GM10847 (cell line): Measurements from ENCODE around the gene TAPBPL.

Source experiments
- POLR2A ChIP-seq: IDR thresholded peaks from 2 replicates; pipeline ENCODE4 v1.6.1; 2011; ENCODE audit not compliant: insufficient read length; ENCODE audit errors: extremely low read depth

TAPBPL gene, protein sequence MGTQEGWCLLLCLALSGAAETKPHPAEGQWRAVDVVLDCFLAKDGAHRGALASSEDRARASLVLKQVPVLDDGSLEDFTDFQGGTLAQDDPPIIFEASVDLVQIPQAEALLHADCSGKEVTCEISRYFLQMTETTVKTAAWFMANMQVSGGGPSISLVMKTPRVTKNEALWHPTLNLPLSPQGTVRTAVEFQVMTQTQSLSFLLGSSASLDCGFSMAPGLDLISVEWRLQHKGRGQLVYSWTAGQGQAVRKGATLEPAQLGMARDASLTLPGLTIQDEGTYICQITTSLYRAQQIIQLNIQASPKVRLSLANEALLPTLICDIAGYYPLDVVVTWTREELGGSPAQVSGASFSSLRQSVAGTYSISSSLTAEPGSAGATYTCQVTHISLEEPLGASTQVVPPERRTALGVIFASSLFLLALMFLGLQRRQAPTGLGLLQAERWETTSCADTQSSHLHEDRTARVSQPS

GRCh38 chr12:6451348-6452244, at the start of gene TAPBPL:
Gene TAPBPL, plus strand, starts transcription at chr12:6452042. Its CDS starts 207 bp downstream, at chr12:6452249.
- peak; percentile 52 for TF ChIP-seq POLR2A

DNA sequence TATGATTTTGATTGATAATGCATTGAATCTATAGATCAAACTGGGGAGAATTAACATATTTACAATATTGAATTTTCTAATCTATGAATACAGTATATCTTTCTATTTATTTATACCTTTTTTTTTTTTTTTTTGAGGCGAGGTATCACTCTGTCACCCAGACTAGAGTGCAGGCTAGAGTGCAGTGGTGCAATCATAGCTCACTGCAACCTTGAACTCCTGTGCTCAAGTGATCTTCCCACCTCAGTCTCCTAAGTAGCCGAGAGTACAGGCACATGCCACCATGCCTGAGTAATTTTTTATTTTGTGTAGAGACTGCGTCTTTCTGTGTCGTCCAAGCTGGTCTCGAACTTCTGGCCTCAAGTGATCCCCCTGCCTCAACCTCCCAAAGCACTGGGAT, 47.5 kb upstream of the TAPBPL start:
- no peak for TF ChIP-seq POLR2A

- no peak for TF ChIP-seq POLR2A
Observed at GRCh38 chr12:6405963-6406362, 45.9 kb upstream of the TAPBPL start.

- TF ChIP-seq POLR2A: no peak
Observed at GRCh38 chr12:6407236-6407954, 44.4 kb upstream of the TAPBPL start.

DNA sequence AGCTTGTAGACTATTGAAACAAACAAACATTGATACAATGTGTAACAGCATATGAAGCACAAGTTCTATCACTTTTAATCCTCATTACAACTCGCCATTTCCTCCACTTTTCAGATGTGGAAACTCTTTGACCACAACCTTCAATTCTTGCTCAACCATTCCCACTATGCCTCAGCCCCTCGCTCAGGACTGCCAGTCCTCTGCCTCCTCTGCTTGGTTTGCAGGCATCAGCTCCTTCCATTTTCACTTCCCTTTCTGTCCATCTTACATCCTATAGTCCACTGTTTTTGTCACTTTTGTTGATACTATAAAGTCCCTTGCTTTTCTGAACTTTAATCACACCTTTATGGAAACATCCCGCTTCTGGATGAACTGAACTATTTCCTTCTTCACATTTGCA, 35.2 kb upstream of the TAPBPL start:
- TF ChIP-seq POLR2A: no peak

DNA sequence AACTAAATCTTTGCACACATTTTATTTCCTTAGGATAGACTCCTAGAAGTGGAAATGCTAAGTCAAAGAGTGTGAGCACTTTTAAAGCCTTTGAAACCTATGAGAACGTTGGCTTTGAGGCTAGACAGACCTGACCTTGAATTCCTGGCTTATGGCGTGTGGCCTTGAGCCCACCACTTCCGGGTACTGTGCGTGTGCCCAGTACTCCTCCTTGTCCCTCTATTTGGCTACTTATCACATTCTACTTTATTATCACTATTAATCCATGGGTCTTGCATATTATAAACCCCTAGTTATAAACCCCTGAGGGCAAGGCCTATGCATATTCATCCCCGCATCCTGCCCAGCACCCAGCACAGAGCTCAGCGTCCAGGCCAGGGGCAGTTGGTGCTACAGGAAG, 33.0 kb upstream of the TAPBPL start:
- no peak for TF ChIP-seq POLR2A

DNA sequence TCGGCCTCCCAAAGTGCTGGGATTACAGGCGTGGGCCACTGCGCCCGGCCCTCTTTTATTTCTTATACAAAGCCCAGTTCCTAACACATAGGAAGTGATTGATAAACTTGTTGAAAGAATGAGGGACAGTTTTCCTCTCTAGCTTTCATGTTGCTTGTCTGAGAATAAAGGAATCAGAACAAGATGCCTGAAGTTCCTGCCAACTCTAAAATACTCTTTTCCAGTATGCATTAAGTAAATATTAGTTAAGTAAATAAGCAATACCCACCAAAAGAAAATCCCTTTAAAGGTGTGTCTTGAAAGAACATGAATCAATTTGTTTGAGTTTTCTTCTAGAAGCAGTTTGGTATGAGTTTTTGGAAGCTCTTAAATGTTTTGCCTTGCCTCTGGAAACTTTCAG, 31.5 kb upstream of the TAPBPL start:
- no peak for TF ChIP-seq POLR2A

DNA sequence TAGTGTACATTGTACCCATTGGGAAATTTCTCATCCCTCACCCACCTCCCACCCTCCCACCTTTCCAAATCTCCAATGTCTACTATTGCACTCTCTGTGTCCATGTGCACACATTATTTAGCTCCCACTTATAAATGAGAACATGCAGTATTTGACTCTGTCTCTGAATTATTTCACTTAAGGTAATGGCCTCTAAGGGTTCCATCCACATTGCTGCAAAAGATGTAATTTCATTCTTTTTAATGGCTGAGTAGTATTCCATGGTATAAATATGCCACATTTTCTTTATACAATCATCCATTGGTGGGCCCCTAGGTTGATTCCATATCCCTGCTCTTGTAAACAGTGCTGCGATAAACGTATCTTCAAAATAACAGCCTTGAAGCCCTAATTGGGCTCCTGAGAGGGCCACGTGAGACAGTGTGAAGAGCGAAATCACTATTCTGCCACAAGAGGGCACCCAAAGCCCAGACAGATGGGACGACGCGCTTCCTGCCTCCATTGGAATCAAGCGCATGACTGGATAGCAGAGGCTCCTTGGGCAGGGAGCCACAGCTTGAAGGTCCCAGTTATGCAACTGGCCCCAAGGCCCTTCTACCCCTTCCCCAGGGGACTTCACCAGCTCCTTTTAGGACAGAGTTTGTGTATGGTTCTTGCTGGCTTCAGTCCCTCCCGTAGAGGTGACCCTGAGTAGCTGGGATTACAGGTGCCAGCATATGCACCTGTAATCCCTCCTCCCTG, 28.4 kb upstream of the TAPBPL start:
- TF ChIP-seq POLR2A: no peak

- no peak for TF ChIP-seq POLR2A
Observed at GRCh38 chr12:6424008-6424347, 27.9 kb upstream of the TAPBPL start.

DNA sequence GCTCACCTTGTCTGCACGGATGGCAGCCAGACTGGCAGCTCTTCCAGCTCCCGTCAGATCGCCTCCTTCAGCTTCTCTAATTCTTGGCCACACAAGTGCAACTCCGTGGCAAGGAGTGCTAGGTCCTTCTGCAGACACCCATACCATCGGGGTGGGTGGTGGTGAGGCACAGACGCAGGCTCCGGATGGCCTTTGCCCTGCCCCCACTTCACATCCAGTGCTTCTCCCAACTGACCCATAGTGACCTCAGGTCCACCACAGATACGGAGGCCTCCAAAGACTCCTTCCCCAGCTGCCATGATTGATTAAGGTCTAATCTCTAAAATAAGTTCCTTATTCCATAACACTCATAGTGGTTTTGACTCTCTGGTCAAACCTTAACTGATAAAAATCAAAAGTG, 27.0 kb upstream of the TAPBPL start:
- TF ChIP-seq POLR2A: no peak

DNA sequence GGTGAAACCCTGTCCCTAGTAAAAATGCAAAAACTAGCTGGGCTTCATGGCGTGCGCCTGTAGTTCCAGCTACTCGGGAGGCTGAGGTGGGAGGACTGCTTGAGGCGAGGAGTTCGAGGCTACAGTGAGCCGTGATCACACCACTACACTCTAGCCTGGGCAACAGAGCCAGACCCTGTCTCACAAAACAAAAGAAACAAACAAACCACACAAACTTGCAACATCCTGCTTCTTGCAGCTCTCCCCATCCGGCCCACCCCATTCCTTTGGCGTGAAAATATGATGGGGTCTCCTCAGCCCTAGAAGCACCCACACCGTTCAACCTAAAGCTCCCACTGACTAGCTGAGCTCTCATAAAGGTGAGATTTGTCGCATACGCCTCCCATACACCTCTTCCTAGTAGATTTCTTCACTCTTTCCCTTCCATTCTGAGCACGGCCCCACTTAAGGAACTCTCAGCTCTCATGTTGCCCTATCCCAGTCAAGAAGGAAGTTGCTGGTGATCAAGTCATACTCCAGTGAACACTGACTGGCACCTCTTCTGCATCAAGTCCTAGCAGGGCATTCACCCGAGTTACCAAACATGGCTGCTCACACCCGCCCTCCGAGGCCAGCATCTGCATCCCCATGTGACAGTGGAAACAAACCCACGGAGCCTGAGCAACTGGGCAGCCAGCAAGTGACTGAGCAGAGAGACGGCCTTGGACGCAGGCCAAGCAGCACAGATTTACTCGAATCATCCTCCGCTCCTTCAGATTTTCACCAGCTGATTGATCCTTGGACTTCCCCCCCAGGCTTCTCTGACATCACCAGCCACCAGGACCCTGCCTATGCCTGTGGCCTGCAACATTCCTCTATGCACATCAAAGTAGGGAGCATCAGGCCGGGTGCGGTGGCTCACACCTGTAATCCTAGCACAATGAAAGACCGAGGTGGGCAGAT, 26.0 kb upstream of the TAPBPL start:
- TF ChIP-seq POLR2A: no peak

DNA sequence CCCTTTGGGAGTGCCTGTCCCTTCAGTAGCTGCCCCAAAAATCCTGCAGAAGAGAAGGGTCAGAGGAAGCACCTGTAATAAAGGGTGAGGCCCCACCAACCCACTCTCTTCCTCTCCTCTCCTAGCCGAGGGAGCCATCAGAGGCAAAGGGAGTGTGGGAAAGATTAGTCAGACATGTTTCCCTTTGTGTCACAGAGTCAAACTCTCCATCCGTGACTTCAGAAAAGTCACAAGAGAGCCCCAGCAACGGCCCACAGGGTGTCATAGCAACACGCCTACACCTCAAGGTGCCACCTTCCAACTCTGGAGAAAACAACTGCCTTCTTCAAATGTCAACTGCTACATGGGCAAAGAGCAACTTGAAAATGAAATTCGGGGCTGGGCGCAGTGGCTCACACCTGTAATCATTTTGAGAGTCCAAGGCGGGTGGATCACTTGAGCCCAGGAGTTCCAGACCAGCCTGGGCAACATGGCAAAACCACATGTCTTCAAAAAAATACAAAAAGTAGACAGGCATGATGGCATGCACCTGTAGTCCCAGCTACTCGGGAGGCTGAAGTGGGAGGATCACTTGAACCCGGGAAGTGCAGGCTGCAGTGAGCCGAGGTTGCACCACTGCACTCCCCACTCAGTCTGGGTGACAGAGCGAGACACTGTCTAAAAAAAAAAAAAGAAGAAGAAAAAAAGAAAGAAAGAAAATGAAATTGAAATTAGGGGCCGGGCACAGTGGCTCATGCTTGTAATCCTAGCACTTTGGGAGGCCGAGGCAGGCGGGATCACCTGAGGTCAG, 24.8 kb upstream of the TAPBPL start:
- TF ChIP-seq POLR2A: no peak

- no peak for TF ChIP-seq POLR2A
Observed at GRCh38 chr12:6428326-6428725, 23.5 kb upstream of the TAPBPL start.
